ENCODE data around the gene GCN1. TPM values are rescaled to one million over a fixed set of nuclear protein-coding genes. Genes with fewer than 3 reads are reported as not detected.

GCN1 gene
- total and polyA plus RNA-seq, 2 of the 8 experiments (the other 6 are each of a cell fraction or from before 2014, with no cell fraction given), result 61.4 to 133 TPM

GRCh38 chr12:120093592-120094355, 100.7 kb downstream of the GCN1 start:
- 0 out of 2 replicates have a peak, but pooled peaks cover 3% of the 10 kb centered on the region for H3K79me1 ChIP-seq (ENCODE audit: low read depth, low read length)
- DNase-seq (ENCODE audit: low read depth in 1 of 2, low spot score in 2 of 2) (peak in 1 of 2 experiments; percentile 86), FAIRE-seq (peak; percentile 19)
- peak in 1 of 2 experiments; percentile 61; a peak in 1 of 4 replicates for TF ChIP-seq SIN3A (conservative IDR thresholded peaks at IDR 0.05 in 1 of 2, IDR thresholded peaks at IDR 0.05 in 1 of 2; ENCODE audit: low read depth in 1 of 2, low read length in 2 of 2)
- TF ChIP-seq, protein P1, sequence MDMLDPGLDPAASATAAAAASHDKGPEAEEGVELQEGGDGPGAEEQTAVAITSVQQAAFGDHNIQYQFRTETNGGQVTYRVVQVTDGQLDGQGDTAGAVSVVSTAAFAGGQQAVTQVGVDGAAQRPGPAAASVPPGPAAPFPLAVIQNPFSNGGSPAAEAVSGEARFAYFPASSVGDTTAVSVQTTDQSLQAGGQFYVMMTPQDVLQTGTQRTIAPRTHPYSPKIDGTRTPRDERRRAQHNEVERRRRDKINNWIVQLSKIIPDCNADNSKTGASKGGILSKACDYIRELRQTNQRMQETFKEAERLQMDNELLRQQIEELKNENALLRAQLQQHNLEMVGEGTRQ (IDR thresholded peaks at IDR 0.05; ENCODE audit: low read length), result peak; percentile 53; the same call in 1 of the 2 replicates
- TF ChIP-seq, protein P2, sequence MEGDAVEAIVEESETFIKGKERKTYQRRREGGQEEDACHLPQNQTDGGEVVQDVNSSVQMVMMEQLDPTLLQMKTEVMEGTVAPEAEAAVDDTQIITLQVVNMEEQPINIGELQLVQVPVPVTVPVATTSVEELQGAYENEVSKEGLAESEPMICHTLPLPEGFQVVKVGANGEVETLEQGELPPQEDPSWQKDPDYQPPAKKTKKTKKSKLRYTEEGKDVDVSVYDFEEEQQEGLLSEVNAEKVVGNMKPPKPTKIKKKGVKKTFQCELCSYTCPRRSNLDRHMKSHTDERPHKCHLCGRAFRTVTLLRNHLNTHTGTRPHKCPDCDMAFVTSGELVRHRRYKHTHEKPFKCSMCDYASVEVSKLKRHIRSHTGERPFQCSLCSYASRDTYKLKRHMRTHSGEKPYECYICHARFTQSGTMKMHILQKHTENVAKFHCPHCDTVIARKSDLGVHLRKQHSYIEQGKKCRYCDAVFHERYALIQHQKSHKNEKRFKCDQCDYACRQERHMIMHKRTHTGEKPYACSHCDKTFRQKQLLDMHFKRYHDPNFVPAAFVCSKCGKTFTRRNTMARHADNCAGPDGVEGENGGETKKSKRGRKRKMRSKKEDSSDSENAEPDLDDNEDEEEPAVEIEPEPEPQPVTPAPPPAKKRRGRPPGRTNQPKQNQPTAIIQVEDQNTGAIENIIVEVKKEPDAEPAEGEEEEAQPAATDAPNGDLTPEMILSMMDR (IDR thresholded peaks at IDR 0.05; ENCODE audit: control extremely low read depth in 1 of 3, insufficient read depth in 1 of 3, low read depth in 1 of 3, low read length in 3 of 3), result no peak
- TF ChIP-seq SIX5 (IDR thresholded peaks at IDR 0.05; ENCODE audit: low read depth, low read length), result no peak
- peak; percentile 35; the same call in 1 of the 2 replicates for TF ChIP-seq YY1 (IDR thresholded peaks at IDR 0.05; ENCODE audit: low read depth, low read length)
- TF ChIP-seq ASH2L (IDR thresholded peaks at IDR 0.05; ENCODE audit: low read length), result peak; percentile 47
- peak in 1 of 2 experiments; percentile 34; a peak in 1 of 3 replicates for TF ChIP-seq POLR2A (IDR thresholded peaks at IDR 0.05; ENCODE audit: control extremely low read depth in 1 of 2, low read depth in 2 of 2, low read length in 2 of 2)

More at GRCh38 chr12:120093592-120094355, 100.7 kb downstream of the GCN1 start:
- Histone ChIP-seq H2BK120ac (replicated peaks; ENCODE audit: low read depth, low read length) (no peak overlapping the region), H4K20me1 (replicated peaks in 1 of 2; ENCODE audit: control insufficient read depth in 1 of 2, insufficient read depth in 2 of 2, low read length in 2 of 2) (peaks cover 0 to 8% of the 10 kb centered on the region in 2 experiments), H4K91ac (replicated peaks; ENCODE audit: insufficient read length, low read length) (peak overlapping the region; percentile 46), H3K27ac (ENCODE audit: low read depth, low read length) (peak overlapping the region; percentile 58; the same call in 1 of the 2 replicates), H3K9me3 (ENCODE audit: insufficient read depth in 2 of 2, low read depth in 1 of 2, low read length in 1 of 2) (no peaks in the 10 kb centered on the region), H3K9ac (replicated peaks in 1 of 4; ENCODE audit: extremely low read depth in 1 of 4, low read depth in 3 of 4, low read length in 3 of 4) (no peak overlapping the region), H3K56ac (replicated peaks; ENCODE audit: insufficient read length, low read depth, low read length) (peak overlapping the region; percentile 62), H3K18ac (ENCODE audit: extremely low read depth, low read length) (peak overlapping the region; percentile 93), H3K4me2 (ENCODE audit: insufficient read depth in 1 of 2, low read depth in 2 of 2, low read length in 2 of 2) (peak overlapping the region; percentile 54 to 57), H2BK12ac (ENCODE audit: low read depth, low read length) (peak overlapping the region; percentile 84; the same call in 1 of the 2 replicates), H2AFZ (ENCODE audit: low read length) (no peak overlapping the region), H3K4me3 (ENCODE audit: extremely low read depth in 1 of 4, insufficient read depth in 2 of 4, low read depth in 3 of 4, low read length in 4 of 4) (peak overlapping the region in 2 of 4 experiments; percentile 11 to 14; a peak in 3 of 8 replicates), H3K27me3 (replicated peaks in 1 of 4; ENCODE audit: control insufficient read depth in 3 of 4, extremely low read depth in 1 of 4, insufficient read depth in 3 of 4, low read length in 3 of 4) (no peaks in the 10 kb centered on the region), H4K5ac (ENCODE audit: insufficient read length, low read depth, low read length) (peak overlapping the region; percentile 66), H3K79me2 (ENCODE audit: control insufficient read depth in 1 of 2, insufficient read depth in 2 of 2, low read length in 2 of 2) (no peaks in the 10 kb centered on the region), H3K23ac (ENCODE audit: insufficient read length) (no peak overlapping the region), H3K4ac (replicated peaks; ENCODE audit: insufficient read length, low read depth, low read length) (peak overlapping the region; percentile 12), H2BK5ac (ENCODE audit: low read depth, low read length) (peak overlapping the region; percentile 93), H2AK5ac (ENCODE audit: low read depth, low read length) (peak overlapping the region; percentile 68; the same call in 1 of the 2 replicates), H4K8ac (ENCODE audit: extremely low read depth, insufficient read depth, low read length) (peak overlapping the region; percentile 64), H2BK15ac (ENCODE audit: low read length) (no peak overlapping the region), H3K14ac (ENCODE audit: insufficient read length) (no peak overlapping the region), H3K36me3 (ENCODE audit: control insufficient read depth in 2 of 4, insufficient read depth in 4 of 4, low read length in 3 of 4) (peaks cover 0 to 11% (median 8%) of the 10 kb centered on the region in 4 experiments; a peak in 6 of 8 replicates), H3K4me1 (replicated peaks in 1 of 4; ENCODE audit: control insufficient read depth in 3 of 4, insufficient read depth in 4 of 4, low read length in 3 of 4) (peaks cover 6 to 38% (median 29%) of the 10 kb centered on the region in 4 experiments), H2BK20ac (ENCODE audit: low read length) (no peak overlapping the region), H3K23me2 (ENCODE audit: low read depth, low read length) (peaks cover 3% of the 10 kb centered on the region; the same call in 1 of the 2 replicates)
- WGBS, 2 experiments (ENCODE audit: extremely low coverage in 1 of 2, insufficient coverage in 1 of 2, insufficient read length in 1 of 2, insufficient replicate concordance in 2 of 2, low coverage in 1 of 2, low lambda C conversion rate in 2 of 2, missing lambda C conversion rate in 1 of 2), result 21% methylated on average over 14 of the region's 17 CpGs; no CpG with 5 or more reads in 1 of the 2 experiments
- ChIA-PET POLR2A (ENCODE audit: partially characterized antibody) (interaction anchor here (0.7 to 11.7 kb wide), 20 partner anchors 10 to 487 kb away, joined by 3 to 96 read pairs (median 4); partner anchors contain the start of genes GCN1, POP5, PXN and RAB35), CTCF (ENCODE audit: partially characterized antibody) (interaction anchor here (0.9 to 2.6 kb wide), 6 partner anchors 9 to 128 kb away, joined by 3 to 12 read pairs (median 4); partner anchors contain the start of gene BICDL1)

Data from H1 (cell line).